A673 (cell line): ENCODE data around the gene PRKAG2. TPM values are rescaled to one million over a fixed set of nuclear protein-coding genes. Genes with fewer than 3 reads are reported as not detected.

Experiments
- BruUV-seq: library from RNA; stranded (reverse); fragments of 400-500 nt; replicated peaks from 2 replicates; lab custom pipeline; 2021; lab: Mats Ljungman, UMichigan
- CTCF ChIA-PET: fragments of 300-600 bp; sonication (Branson Sonifier 250); formaldehyde crosslinking; loops from one replicate; lab custom pipeline; 2022; ENCODE audit warnings: antibody characterized with exemption; lab: Charles Lee
- POLR2A ChIA-PET: fragments of 300-600 bp; sonication (Branson Sonifier 250); formaldehyde crosslinking; loops from one replicate; lab custom pipeline; 2022; ENCODE audit warnings: antibody characterized with exemption; ENCODE audit not compliant: low non-redundant PET; lab: Charles Lee
- DNase-seq: peaks from one replicate; pipeline ENCODE4 v3.0.0-alpha.2; 2015; ENCODE audit warnings: low spot score
- H3K27ac ChIP-seq: fragments of 200-600 bp; sonication (generic); 2 replicates; pipeline ENCODE4 v1.5.1; 2016; ENCODE audit warnings: mixed run types, low read depth, mild to moderate bottlenecking, mixed read lengths, antibody characterized with exemption, low read length; ENCODE audit not compliant: poor library complexity, severe bottlenecking
- H3K27me3 ChIP-seq: fragments of 200-600 bp; sonication (generic); replicated peaks from 2 replicates; pipeline ENCODE4 v1.6.1; 2017; ENCODE audit warnings: mixed run types, low read depth, mild to moderate bottlenecking, mixed read lengths, antibody characterized with exemption, low read length; ENCODE audit not compliant: insufficient read depth, poor library complexity
- H3K36me3 ChIP-seq: fragments of 200-600 bp; sonication (generic); 2 replicates; pipeline ENCODE4 v1.6.1; 2016; ENCODE audit warnings: mixed run types, mild to moderate bottlenecking, mixed read lengths, antibody characterized with exemption, low read length; ENCODE audit not compliant: insufficient read depth, poor library complexity, severe bottlenecking
- H3K4me1 ChIP-seq: fragments of 200-600 bp; sonication (generic); 2 replicates; pipeline ENCODE4 v1.6.1; 2017; ENCODE audit warnings: mixed run types, mild to moderate bottlenecking, mixed read lengths, antibody characterized with exemption, low read length; ENCODE audit not compliant: insufficient read depth, poor library complexity, severe bottlenecking
- H3K4me3 ChIP-seq: fragments of 200-600 bp; sonication (generic); 2 replicates; pipeline ENCODE4 v1.5.1; 2016; ENCODE audit warnings: low read depth, mixed run types, mild to moderate bottlenecking, mixed read lengths, low read length; ENCODE audit not compliant: poor library complexity, severe bottlenecking
- H3K9me3 ChIP-seq: fragments of 200-600 bp; sonication (generic); 2 replicates; pipeline ENCODE4 v1.6.1; 2016; ENCODE audit warnings: mixed run types, low read depth, mild to moderate bottlenecking, mixed read lengths, antibody characterized with exemption, low read length; ENCODE audit not compliant: poor library complexity, severe bottlenecking
- EZH2 ChIP-seq: fragments of 200-600 bp; sonication (generic); IDR thresholded peaks from 2 replicates; pipeline ENCODE4 v1.6.1; 2017; ENCODE audit warnings: borderline replicate concordance, low read depth, mild to moderate bottlenecking, mixed read lengths, antibody characterized with exemption, low read length; ENCODE audit not compliant: poor library complexity, severe bottlenecking
- intact Hi-C: fragments of 100-400 bp; cut with micrococcal nuclease; formaldehyde crosslinking; loops from one replicate; pipeline ENCODE4 v1.10.0; 2022; ENCODE audit not compliant: unreplicated experiment
- total RNA-seq: library from RNA; stranded (reverse); gene quantifications from 2 replicates; pipeline ENCODE4 v1.2.3, GENCODE V29; 2021
- TF ChIP-seq, protein P1 (sequence below): fragments of 300-800, 200-600 bp; sonication (generic); conservative IDR thresholded peaks from 2 replicates; pipeline ENCODE4 v1.5.1; 2017; ENCODE audit warnings: low read depth, mild to moderate bottlenecking, antibody characterized with exemption, low read length, moderate library complexity, mixed read lengths

PRKAG2 gene
- total RNA-seq, 1 experiment from 2014 or later = 11.6 TPM

DNA sequence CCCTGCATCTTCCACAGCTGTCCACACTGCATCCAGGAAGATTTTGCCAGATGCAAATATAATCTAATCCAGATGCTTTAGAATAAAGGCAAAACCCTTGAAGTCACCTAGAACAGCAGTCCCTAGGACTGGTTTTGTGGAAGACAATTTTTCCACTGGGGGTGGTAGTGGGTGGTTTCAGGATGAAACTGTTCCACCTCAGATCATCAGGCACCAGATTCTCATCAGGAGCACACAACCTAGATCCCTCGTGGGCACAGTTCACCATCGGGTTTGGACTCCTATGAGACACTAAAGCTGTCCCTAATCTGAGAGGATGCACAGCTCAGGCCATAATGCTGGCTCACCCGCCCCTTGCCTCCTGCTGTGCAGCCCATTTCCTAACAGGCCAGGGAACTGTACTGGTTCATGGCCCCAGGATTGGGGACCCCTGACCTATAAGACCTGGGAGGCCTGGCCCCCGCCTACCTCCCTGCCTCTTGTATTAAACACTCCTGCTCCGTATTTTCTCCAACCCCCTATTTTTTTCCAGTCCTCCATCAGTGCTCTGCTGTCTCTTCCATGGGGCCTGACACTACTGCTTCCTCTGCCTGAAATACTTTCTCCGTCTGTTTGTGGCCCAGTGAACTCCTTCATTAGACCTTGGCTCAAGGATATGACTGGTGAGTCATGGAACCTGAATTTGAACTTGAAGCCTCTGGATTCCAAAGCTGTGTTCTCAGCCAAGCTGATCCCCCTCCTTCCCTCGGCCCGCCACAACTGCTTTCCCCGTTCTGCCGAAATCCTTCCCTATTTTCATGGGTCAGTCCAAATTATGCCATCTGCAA, 277.3 kb downstream of the PRKAG2 start:
- H3K27ac ChIP-seq = no peak overlapping the region
- DNase-seq = no peak
- H3K27me3 ChIP-seq = no peaks in the 10 kb centered on the region
- POLR2A ChIA-PET = no interaction called here
- H3K36me3 ChIP-seq = no peaks in the 10 kb centered on the region
- H3K4me1 ChIP-seq = no peaks in the 10 kb centered on the region
- BruUV-seq = no TSS peak
- CTCF ChIA-PET = interaction anchor here (0.6 kb wide), 1 partner anchor 137 kb away, joined by 3 read pairs; no protein-coding TSS in a partner anchor
- no peak for TF ChIP-seq EZH2
- TF ChIP-seq, protein P1, sequence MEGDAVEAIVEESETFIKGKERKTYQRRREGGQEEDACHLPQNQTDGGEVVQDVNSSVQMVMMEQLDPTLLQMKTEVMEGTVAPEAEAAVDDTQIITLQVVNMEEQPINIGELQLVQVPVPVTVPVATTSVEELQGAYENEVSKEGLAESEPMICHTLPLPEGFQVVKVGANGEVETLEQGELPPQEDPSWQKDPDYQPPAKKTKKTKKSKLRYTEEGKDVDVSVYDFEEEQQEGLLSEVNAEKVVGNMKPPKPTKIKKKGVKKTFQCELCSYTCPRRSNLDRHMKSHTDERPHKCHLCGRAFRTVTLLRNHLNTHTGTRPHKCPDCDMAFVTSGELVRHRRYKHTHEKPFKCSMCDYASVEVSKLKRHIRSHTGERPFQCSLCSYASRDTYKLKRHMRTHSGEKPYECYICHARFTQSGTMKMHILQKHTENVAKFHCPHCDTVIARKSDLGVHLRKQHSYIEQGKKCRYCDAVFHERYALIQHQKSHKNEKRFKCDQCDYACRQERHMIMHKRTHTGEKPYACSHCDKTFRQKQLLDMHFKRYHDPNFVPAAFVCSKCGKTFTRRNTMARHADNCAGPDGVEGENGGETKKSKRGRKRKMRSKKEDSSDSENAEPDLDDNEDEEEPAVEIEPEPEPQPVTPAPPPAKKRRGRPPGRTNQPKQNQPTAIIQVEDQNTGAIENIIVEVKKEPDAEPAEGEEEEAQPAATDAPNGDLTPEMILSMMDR = no peak
- intact Hi-C loops = no loop called here
- no peaks in the 10 kb centered on the region for H3K9me3 ChIP-seq
- H3K4me3 ChIP-seq = no peak overlapping the region

DNA sequence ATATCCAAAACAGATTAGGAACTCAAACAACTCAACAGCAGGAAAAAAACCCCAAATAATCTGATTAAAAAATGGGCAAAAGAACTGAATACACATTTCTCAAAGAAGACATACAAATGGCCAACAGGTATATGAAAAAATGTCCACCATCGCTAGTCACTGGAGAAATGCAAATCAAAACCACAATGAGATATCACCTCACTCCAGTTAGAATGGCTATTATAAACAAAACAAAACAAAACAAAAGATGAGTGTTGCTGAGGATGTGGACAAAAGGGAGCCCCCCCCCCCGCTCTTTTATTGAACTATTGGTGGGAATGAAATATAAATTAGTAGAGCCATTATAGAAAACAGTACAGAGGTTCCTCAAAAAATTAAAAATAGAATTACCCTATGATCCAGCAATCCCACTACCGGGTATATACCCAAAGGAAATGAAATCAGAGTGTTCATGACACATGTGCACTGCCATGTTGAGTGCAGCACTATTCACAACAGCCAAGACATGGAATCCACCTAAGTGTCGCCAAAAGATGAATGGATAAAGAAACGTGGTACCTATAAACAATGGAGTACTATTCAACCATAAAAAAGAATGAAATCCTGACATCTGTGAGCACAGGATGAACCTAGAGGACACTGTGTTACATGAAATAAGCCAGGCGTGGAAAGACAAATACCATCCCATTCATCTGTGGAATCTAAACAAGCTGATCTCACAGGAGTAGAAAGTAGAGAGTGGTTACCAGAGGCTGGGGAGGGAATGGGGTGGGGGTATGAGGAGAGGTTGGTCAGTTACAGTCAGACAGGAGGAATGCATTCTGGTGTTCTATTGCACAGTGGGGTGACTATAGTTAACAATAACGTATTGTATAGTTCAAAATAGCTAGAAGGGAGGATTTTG, 279.1 kb downstream of the PRKAG2 start:
- intact Hi-C loops = no loop called here
- Histone ChIP-seq H3K27me3 (no peaks in the 10 kb centered on the region), H3K9me3 (no peaks in the 10 kb centered on the region), H3K4me3 (no peak overlapping the region), H3K27ac (no peak overlapping the region), H3K36me3 (no peaks in the 10 kb centered on the region), H3K4me1 (no peaks in the 10 kb centered on the region)
- TF ChIP-seq EZH2 = no peak
- TF ChIP-seq, protein P1 = no peak
- no peak for DNase-seq
- ChIA-PET POLR2A (no interaction called here), CTCF (no interaction called here)
- BruUV-seq = no TSS peak

DNA sequence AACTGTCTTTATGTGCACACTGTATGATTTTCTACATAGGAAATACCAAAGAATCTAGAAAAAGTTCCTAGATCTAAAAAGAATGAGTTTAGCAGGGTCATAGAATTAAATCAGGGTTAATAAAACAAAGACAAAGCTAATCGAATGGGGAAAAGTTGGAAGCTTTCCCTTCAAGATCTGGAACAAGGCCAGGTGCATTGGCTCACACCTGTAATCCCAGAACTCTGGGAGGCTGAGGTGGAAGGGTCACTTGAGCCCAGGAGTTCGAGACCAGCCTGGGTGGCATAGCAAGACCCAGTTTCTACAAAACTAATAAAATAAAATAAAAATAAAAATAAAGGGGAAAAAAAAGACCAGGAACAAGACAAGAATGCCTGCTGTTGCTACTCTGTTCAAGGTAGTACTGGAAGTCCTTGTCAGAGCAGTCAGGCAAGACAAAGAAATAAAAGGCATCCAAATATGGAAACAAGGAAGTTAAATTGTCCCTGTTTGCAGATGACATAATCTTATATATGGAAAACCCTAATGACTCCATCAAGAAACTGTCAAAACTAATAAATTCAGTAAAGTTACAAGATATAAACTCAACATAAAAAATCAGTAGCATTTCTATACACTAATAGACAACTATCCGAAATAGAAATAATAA, 281.1 kb downstream of the PRKAG2 start:
- no peak overlapping the region for H3K27ac ChIP-seq
- intact Hi-C loops = no loop called here
- ChIA-PET POLR2A (no interaction called here), CTCF (no interaction called here)
- H3K4me3 ChIP-seq = no peak overlapping the region
- H3K36me3 ChIP-seq = no peaks in the 10 kb centered on the region
- no peaks in the 10 kb centered on the region for H3K9me3 ChIP-seq
- DNase-seq = no peak
- TF ChIP-seq, protein P1 = no peak
- no peak for TF ChIP-seq EZH2
- H3K4me1 ChIP-seq = no peaks in the 10 kb centered on the region
- H3K27me3 ChIP-seq = no peaks in the 10 kb centered on the region
- no TSS peak for BruUV-seq
